Activated naive CD4-positive, alpha-beta T cell treated with anti-CD3 and anti-CD28 coated beads, Interleukin-2, amount 50 U/mL, for 24 hours (primary cell): Measurements from ENCODE around the gene MYO1B.

Experiments
- H3K27ac Mint-ChIP-seq: one replicate; pipeline ENCODE4 v1.8.0; 2021; ENCODE audit warnings: mild to moderate bottlenecking, mixed read lengths
- H3K27me3 Mint-ChIP-seq: one replicate; pipeline ENCODE4 v1.8.0; 2021; ENCODE audit warnings: mixed read lengths
- H3K36me3 Mint-ChIP-seq: one replicate; pipeline ENCODE4 v1.8.0; 2021; ENCODE audit warnings: mixed read lengths
- H3K4me1 Mint-ChIP-seq: one replicate; pipeline ENCODE4 v1.8.0; 2021; ENCODE audit warnings: mixed read lengths
- H3K4me3 Mint-ChIP-seq: one replicate; pipeline ENCODE4 v1.8.0; 2021; ENCODE audit warnings: mild to moderate bottlenecking, mixed read lengths
- H3K9me3 Mint-ChIP-seq: one replicate; pipeline ENCODE4 v1.8.0; 2021; ENCODE audit warnings: mixed read lengths

The MYO1B gene

DNA sequence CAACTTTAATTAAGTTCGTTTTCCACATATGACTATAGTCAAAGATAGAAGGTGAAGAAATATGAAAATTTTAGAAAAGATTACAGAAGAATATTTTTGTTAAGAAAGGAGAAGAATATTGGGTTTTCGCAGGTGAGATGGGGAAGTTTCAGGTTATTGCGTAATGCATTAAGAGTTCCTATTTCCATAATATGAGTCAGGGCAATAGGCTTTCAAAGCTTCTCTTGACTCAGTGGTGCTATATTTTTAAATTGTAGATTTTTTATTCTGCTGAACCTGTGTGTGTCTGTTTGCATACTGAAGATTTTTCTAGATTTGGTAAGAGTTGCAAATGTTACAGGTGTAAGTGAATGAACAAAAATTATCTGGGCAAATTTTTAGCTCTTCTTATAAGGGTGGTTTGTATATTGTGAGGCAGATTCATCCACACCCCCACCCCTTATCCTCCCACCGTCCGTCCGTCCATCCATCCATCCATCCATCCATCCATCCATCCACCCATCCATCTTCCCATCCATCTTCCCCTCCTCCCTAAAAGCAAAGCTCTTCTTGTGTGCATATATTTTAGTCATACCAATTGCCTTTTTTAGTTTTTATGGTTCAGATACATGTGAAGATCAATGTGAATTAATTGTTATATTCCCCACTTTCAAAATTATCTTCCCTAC lies 69.6 kb downstream of the MYO1B start:
- no peaks in the 10 kb centered on the region for H3K4me1 Mint-ChIP-seq
- peak overlapping the region; percentile 23 for H3K27ac Mint-ChIP-seq
- H3K36me3 Mint-ChIP-seq = no peaks in the 10 kb centered on the region
- no peaks in the 10 kb centered on the region for H3K27me3 Mint-ChIP-seq
- no peaks in the 10 kb centered on the region for H3K9me3 Mint-ChIP-seq
- H3K4me3 Mint-ChIP-seq = no peak overlapping the region

GRCh38 chr2:191315365-191315752 lies 70.2 kb downstream of the MYO1B start:
- H3K4me3 Mint-ChIP-seq = no peak overlapping the region
- H3K4me1 Mint-ChIP-seq = no peaks in the 10 kb centered on the region
- no peaks in the 10 kb centered on the region for H3K27me3 Mint-ChIP-seq
- no peaks in the 10 kb centered on the region for H3K36me3 Mint-ChIP-seq
- no peaks in the 10 kb centered on the region for H3K9me3 Mint-ChIP-seq
- H3K27ac Mint-ChIP-seq = no peak overlapping the region

DNA sequence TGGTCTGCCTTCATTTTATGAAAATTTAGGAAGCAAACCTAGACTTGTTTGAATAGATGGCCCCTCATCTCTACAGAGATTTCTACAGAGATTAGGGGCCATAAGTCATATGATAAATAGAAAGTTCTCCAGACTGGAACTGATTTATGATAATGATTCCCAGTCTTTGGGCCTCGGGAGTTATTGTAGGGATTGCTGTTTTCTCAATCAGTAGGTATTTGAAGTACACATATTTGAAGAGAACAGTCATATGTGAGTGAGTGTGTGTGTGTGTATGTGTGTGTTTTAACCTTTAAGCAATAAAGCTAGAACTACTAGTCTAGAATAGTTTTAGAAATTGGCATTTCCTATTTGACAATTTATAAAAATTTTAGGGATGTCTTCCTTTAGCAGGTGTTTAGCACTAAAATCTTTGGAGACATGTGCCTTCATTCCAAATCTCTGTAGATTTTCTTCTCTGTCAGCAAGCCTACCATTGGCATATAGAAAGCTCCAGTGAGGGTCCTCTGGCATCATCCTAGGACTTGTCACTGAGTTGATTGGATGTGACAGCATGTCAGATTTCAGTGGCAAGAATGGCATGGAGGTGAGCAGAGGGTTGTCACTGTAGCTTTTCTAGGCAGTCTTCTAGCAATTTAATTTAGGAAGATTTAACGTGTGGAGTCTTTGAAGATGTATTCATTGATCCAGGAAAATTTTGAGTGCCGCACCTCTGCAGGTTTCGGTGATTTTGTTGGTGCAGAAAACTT lies 71.2 kb downstream of the MYO1B start:
- Mint-ChIP-seq H3K4me1 (peaks cover 1% of the 10 kb centered on the region), H3K27me3 (no peaks in the 10 kb centered on the region), H3K9me3 (no peaks in the 10 kb centered on the region), H3K36me3 (no peaks in the 10 kb centered on the region), H3K27ac (no peak overlapping the region), H3K4me3 (no peak overlapping the region)

- Mint-ChIP-seq H3K36me3 (no peaks in the 10 kb centered on the region), H3K4me3 (no peak overlapping the region), H3K9me3 (no peaks in the 10 kb centered on the region), H3K27ac (no peak overlapping the region), H3K27me3 (no peaks in the 10 kb centered on the region), H3K4me1 (peaks cover 15% of the 10 kb centered on the region)
These were observed 73.0 kb downstream of the MYO1B start for GRCh38 chr2:191318037-191318728.

DNA sequence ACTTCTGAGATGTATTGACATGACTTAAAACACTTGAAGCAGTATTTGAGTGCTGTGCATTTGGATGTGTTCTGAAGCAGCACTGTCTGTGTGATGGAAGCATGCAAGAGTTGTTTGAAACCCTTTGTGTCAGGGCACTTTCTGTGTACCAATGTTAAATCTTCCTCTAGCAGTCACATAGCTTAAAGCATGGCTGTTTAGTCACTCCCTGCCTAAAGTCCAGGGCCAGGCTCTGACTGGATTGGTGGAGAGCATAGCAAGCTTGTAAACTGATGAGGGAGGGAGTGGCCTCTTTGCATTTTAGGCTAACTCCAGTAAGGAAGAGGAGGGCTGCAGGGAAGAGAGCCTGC lies 73.5 kb downstream of the MYO1B start:
- Mint-ChIP-seq H3K9me3 (no peaks in the 10 kb centered on the region), H3K27ac (no peak overlapping the region), H3K27me3 (no peaks in the 10 kb centered on the region), H3K4me3 (no peak overlapping the region), H3K4me1 (peaks cover 15% of the 10 kb centered on the region), H3K36me3 (no peaks in the 10 kb centered on the region)

- no peak overlapping the region for H3K27ac Mint-ChIP-seq
- H3K36me3 Mint-ChIP-seq = peaks cover under 1% of the 10 kb centered on the region
- peaks cover 1% of the 10 kb centered on the region for H3K9me3 Mint-ChIP-seq
- peaks cover 15% of the 10 kb centered on the region for H3K4me1 Mint-ChIP-seq
- no peaks in the 10 kb centered on the region for H3K27me3 Mint-ChIP-seq
- no peak overlapping the region for H3K4me3 Mint-ChIP-seq
These were observed 74.0 kb downstream of the MYO1B start for GRCh38 chr2:191319186-191319585.

DNA sequence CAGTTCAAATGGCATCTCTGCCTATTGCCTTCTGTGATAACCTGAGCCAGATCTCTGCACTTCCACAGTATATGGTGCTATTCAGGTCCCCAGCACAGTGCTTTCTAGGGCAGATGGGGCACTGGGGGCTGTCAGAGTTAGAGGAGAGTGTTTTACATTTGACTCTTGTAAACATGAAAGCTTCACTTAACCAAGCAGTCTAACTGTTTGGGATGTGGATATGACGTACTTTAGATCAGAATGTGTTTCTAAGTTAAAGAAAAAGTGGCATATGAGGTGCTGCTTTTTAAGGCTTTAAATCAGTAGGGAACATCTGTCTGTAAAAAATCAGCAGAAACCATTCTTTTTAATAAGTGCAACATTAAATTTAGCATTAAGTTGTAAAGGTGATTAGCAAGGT lies 75.7 kb downstream of the MYO1B start:
- peaks cover 6% of the 10 kb centered on the region for H3K9me3 Mint-ChIP-seq
- no peak overlapping the region for H3K27ac Mint-ChIP-seq
- H3K4me3 Mint-ChIP-seq = no peak overlapping the region
- peaks cover 5% of the 10 kb centered on the region for H3K36me3 Mint-ChIP-seq
- no peaks in the 10 kb centered on the region for H3K27me3 Mint-ChIP-seq
- H3K4me1 Mint-ChIP-seq = peaks cover 15% of the 10 kb centered on the region

DNA sequence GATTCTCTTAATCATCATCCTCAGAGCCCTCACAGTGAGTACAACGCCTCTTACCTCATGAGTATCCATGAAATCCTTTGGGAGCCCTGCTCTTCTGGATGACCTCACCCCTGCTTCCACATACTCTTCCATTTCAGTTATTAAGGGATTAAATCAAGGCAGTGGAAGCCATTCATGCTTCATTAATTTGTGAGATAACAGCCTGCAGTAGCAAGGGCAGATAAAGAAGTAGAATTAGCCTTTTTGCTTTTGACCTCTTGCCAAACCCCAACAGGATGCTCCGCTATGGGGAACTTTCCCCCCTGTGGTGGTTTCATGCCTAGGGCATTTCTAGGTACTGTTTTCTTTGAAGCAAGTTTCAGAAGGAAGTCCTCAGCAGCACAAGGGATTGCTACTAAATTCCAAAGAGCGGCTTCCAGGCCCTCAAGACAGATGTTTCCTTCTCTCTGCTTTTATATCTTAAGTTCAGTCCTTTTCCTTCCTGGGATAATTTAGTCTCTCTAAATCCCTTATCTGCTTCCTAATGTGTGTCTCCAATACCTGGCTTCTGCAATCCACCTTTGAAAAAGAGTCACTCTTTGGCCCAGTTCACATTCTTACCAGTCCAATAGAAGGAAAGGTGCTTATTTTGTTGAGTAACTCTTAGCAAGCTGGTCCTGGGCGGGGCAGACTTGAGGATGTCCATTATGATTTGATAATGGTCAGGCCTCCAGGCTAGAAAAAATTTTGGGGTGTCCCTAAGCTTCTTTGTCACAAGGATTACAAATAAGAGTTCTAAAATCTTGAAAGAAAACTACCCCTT lies 76.9 kb downstream of the MYO1B start:
- Mint-ChIP-seq H3K36me3 (peaks cover 5% of the 10 kb centered on the region), H3K4me3 (no peak overlapping the region), H3K4me1 (peaks cover 15% of the 10 kb centered on the region), H3K27ac (no peak overlapping the region), H3K27me3 (no peaks in the 10 kb centered on the region), H3K9me3 (peaks cover 6% of the 10 kb centered on the region)

- no peak overlapping the region for H3K4me3 Mint-ChIP-seq
- H3K27me3 Mint-ChIP-seq = no peaks in the 10 kb centered on the region
- H3K9me3 Mint-ChIP-seq = peaks cover 6% of the 10 kb centered on the region
- no peak overlapping the region for H3K27ac Mint-ChIP-seq
- peaks cover 15% of the 10 kb centered on the region for H3K4me1 Mint-ChIP-seq
- H3K36me3 Mint-ChIP-seq = peaks cover 5% of the 10 kb centered on the region
These were observed 77.8 kb downstream of the MYO1B start for GRCh38 chr2:191322828-191323506.

- Mint-ChIP-seq H3K4me3 (no peak overlapping the region), H3K4me1 (peaks cover 15% of the 10 kb centered on the region), H3K27ac (no peak overlapping the region), H3K36me3 (peaks cover 7% of the 10 kb centered on the region), H3K9me3 (peaks cover 6% of the 10 kb centered on the region), H3K27me3 (peaks cover 2% of the 10 kb centered on the region)
These were observed 80.6 kb downstream of the MYO1B start for GRCh38 chr2:191325651-191326365.

- no peak overlapping the region for H3K27ac Mint-ChIP-seq
- peaks cover 6% of the 10 kb centered on the region for H3K9me3 Mint-ChIP-seq
- no peak overlapping the region for H3K4me3 Mint-ChIP-seq
- peaks cover 7% of the 10 kb centered on the region for H3K36me3 Mint-ChIP-seq
- peaks cover 3% of the 10 kb centered on the region for H3K4me1 Mint-ChIP-seq
- H3K27me3 Mint-ChIP-seq = peaks cover 2% of the 10 kb centered on the region
These were observed 82.3 kb downstream of the MYO1B start for GRCh38 chr2:191327484-191327883.

- peaks cover 6% of the 10 kb centered on the region for H3K9me3 Mint-ChIP-seq
- no peaks in the 10 kb centered on the region for H3K4me1 Mint-ChIP-seq
- H3K27me3 Mint-ChIP-seq = peaks cover 2% of the 10 kb centered on the region
- H3K36me3 Mint-ChIP-seq = peaks cover 7% of the 10 kb centered on the region
- no peak overlapping the region for H3K4me3 Mint-ChIP-seq
- no peak overlapping the region for H3K27ac Mint-ChIP-seq
These were observed 83.1 kb downstream of the MYO1B start for GRCh38 chr2:191328150-191328809.

DNA sequence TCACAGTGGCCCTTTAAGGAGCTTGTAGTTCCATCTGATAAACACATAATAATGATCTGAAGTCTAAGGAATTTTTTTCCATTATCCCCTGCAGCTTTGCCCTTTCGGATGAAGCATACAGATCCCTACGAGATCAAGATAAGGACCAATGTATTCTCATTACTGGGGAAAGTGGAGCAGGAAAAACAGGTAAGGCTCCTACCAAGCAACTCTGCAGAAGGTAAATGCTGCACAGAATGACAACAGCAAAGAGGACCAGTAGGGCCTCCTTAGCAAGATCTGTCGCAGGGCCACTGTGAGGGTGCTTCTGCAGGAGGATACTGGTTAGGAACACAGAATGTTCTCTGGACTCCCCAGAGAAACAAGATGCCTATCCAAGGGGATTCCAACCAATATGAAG lies 84.6 kb downstream of the MYO1B start:
- Mint-ChIP-seq H3K9me3 (no peaks in the 10 kb centered on the region), H3K27me3 (peaks cover 2% of the 10 kb centered on the region), H3K4me1 (no peaks in the 10 kb centered on the region), H3K4me3 (no peak overlapping the region), H3K36me3 (peaks cover 2% of the 10 kb centered on the region), H3K27ac (no peak overlapping the region)

DNA sequence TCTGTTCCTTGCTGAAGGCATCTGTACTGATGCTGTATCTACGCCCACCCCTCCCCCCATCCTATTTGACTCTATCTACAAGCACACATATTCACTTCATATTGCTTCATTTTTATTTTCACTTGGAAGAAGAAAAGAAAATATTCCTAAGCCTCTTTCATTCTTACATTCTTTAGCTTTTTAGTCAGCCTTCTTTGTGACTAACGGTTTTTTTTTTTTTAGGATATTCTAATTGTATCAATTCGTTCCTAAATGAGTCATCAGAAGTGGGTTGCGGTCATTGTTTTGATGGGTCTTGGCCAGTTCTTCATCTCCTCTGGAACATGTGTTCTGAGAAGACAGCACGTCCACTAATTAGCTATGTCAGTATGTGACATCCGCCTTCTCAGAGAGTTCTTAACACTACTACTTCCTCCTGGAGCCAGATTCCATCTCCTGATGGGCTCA lies 88.7 kb downstream of the MYO1B start:
- Mint-ChIP-seq H3K36me3 (peaks cover 2% of the 10 kb centered on the region), H3K27ac (no peak overlapping the region), H3K4me3 (no peak overlapping the region)

More for the DNA sequence above, 88.7 kb downstream of the MYO1B start:
- no peaks in the 10 kb centered on the region for H3K27me3 Mint-ChIP-seq
- H3K9me3 Mint-ChIP-seq = no peaks in the 10 kb centered on the region
- H3K4me1 Mint-ChIP-seq = no peaks in the 10 kb centered on the region
